ENCODE data around the gene HNF1A. TPM values are rescaled to one million over a fixed set of nuclear protein-coding genes. Genes with fewer than 3 reads are reported as not detected.
A peak's percentile ranks its signal among the peaks of the same experiment; 100 is the strongest.

The HNF1A gene
- total RNA-seq, 1 donor from 2014 or later: not detected

DNA sequence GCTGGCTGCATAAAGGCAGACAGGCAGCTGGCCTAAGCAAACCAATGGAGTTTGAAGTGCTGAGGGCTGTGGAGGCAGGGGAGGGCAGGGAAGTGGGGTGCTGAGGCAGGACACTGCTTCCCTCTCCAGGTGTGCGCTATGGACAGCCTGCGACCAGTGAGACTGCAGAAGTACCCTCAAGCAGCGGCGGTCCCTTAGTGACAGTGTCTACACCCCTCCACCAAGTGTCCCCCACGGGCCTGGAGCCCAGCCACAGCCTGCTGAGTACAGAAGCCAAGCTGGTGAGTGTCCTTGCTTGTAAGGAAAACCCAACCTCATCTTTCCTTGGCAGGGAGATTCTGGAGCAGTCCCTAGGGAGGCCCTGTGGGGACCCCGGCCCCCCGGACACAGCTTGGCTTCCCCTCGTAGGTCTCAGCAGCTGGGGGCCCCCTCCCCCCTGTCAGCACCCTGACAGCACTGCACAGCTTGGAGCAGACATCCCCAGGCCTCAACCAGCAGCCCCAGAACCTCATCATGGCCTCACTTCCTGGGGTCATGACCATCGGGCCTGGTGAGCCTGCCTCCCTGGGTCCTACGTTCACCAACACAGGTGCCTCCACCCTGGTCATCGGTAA, 17.9 kb downstream of the HNF1A start:
- H3K27me3 Mint-ChIP-seq (ENCODE audit: unreplicated experiment): peaks cover 14% of the 10 kb centered on the region
- TF ChIP-seq, protein P1, sequence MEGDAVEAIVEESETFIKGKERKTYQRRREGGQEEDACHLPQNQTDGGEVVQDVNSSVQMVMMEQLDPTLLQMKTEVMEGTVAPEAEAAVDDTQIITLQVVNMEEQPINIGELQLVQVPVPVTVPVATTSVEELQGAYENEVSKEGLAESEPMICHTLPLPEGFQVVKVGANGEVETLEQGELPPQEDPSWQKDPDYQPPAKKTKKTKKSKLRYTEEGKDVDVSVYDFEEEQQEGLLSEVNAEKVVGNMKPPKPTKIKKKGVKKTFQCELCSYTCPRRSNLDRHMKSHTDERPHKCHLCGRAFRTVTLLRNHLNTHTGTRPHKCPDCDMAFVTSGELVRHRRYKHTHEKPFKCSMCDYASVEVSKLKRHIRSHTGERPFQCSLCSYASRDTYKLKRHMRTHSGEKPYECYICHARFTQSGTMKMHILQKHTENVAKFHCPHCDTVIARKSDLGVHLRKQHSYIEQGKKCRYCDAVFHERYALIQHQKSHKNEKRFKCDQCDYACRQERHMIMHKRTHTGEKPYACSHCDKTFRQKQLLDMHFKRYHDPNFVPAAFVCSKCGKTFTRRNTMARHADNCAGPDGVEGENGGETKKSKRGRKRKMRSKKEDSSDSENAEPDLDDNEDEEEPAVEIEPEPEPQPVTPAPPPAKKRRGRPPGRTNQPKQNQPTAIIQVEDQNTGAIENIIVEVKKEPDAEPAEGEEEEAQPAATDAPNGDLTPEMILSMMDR (IDR thresholded peaks at IDR 0.05; ENCODE audit: unreplicated experiment): no peak

DNA sequence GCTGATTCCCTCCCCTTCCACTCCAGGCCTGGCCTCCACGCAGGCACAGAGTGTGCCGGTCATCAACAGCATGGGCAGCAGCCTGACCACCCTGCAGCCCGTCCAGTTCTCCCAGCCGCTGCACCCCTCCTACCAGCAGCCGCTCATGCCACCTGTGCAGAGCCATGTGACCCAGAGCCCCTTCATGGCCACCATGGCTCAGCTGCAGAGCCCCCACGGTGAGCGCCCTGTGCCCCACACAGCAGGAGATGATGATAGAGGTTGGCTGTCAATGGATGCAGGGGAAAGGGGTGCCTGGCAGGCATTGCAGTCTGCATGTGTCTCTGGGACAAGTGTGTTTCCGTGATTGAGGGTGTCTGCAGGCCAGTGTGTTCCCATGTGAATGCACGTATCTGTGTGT, 19.1 kb downstream of the HNF1A start:
- TF ChIP-seq, protein P1 (IDR thresholded peaks at IDR 0.05; ENCODE audit: unreplicated experiment): no peak
- DNase-seq (ENCODE audit: low spot score): no peak
- no peak overlapping the region for H3K27ac Mint-ChIP-seq (ENCODE audit: unreplicated experiment)
- peaks cover 14% of the 10 kb centered on the region for H3K27me3 Mint-ChIP-seq (ENCODE audit: unreplicated experiment)
- no peaks in the 10 kb centered on the region for H3K9me3 Mint-ChIP-seq (ENCODE audit: unreplicated experiment)
- no peak overlapping the region for H3K4me3 Mint-ChIP-seq (ENCODE audit: unreplicated experiment)
- H3K4me1 Mint-ChIP-seq (ENCODE audit: unreplicated experiment): no peaks in the 10 kb centered on the region
- no peaks in the 10 kb centered on the region for H3K36me3 Mint-ChIP-seq (ENCODE audit: low read depth, unreplicated experiment)

More for the DNA sequence above, 17.9 kb downstream of the HNF1A start:
- Mint-ChIP-seq H3K27ac (ENCODE audit: unreplicated experiment) (no peak overlapping the region), H3K4me1 (ENCODE audit: unreplicated experiment) (no peaks in the 10 kb centered on the region), H3K36me3 (ENCODE audit: low read depth, unreplicated experiment) (no peaks in the 10 kb centered on the region), H3K9me3 (ENCODE audit: unreplicated experiment) (no peaks in the 10 kb centered on the region), H3K4me3 (ENCODE audit: unreplicated experiment) (no peak overlapping the region)
- DNase-seq (ENCODE audit: low spot score): no peak

DNA sequence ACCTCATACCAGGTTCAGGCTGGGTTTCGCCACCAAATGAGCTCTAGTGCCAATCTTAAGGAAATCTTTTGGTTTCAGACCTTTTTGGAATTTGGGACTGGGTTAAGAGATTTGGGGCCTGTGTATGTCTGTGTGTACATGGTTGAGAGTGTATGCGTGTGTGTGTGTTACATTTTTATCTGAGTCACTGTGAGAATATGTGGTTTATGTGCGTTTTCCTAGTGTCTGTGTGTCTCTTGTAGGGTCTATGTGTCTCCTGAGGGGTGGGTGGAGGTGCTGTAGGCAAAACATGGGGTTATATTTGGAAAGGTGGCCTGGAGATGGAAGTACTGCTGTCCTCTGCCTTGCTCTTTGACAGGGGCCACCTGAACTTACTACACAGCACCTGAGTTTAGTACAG, 20.1 kb downstream of the HNF1A start:
- Mint-ChIP-seq H3K4me1 (ENCODE audit: unreplicated experiment) (no peaks in the 10 kb centered on the region), H3K27me3 (ENCODE audit: unreplicated experiment) (peaks cover 11% of the 10 kb centered on the region), H3K9me3 (ENCODE audit: unreplicated experiment) (no peaks in the 10 kb centered on the region), H3K36me3 (ENCODE audit: low read depth, unreplicated experiment) (peaks cover 4% of the 10 kb centered on the region), H3K27ac (ENCODE audit: unreplicated experiment) (peak overlapping the region; percentile 67), H3K4me3 (ENCODE audit: unreplicated experiment) (no peak overlapping the region)
- TF ChIP-seq, protein P1 (IDR thresholded peaks at IDR 0.05; ENCODE audit: unreplicated experiment): no peak
- DNase-seq (ENCODE audit: low spot score): no peak

GRCh38 chr12:120999191-121000120, 21.1 kb downstream of the HNF1A start:
- no peaks in the 10 kb centered on the region for H3K4me1 Mint-ChIP-seq (ENCODE audit: unreplicated experiment)
- no peak for DNase-seq (ENCODE audit: low spot score)
- H3K9me3 Mint-ChIP-seq (ENCODE audit: unreplicated experiment): no peaks in the 10 kb centered on the region
- no peak overlapping the region for H3K27ac Mint-ChIP-seq (ENCODE audit: unreplicated experiment)
- peaks cover 11% of the 10 kb centered on the region for H3K27me3 Mint-ChIP-seq (ENCODE audit: unreplicated experiment)
- H3K4me3 Mint-ChIP-seq (ENCODE audit: unreplicated experiment): no peak overlapping the region
- TF ChIP-seq, protein P1 (IDR thresholded peaks at IDR 0.05; ENCODE audit: unreplicated experiment): no peak
- H3K36me3 Mint-ChIP-seq (ENCODE audit: low read depth, unreplicated experiment): peaks cover 5% of the 10 kb centered on the region

DNA sequence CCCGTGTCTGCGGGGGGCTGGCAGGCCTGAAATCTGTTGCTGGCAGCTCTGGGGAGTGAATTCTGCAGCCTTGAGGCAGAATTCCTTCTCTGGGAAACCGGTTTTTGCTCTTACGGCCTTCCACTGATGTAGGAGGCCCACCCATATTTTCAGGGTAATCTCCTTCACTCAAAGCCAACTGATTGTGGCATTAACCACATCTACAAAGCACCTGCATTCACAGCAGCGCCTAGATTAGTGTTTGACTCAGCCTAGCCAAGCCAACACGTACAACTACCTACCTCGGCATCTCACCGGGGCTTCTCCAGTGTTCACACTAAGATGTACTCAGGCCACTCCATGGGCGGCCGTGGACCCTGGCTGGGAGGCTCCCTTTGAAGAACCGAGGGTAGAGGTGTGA, 22.2 kb downstream of the HNF1A start:
- Mint-ChIP-seq H3K4me1 (ENCODE audit: unreplicated experiment) (no peaks in the 10 kb centered on the region), H3K27me3 (ENCODE audit: unreplicated experiment) (peaks cover 11% of the 10 kb centered on the region)

More for the DNA sequence above, 22.2 kb downstream of the HNF1A start:
- H3K27ac Mint-ChIP-seq (ENCODE audit: unreplicated experiment): no peak overlapping the region
- DNase-seq (ENCODE audit: low spot score): no peak
- H3K9me3 Mint-ChIP-seq (ENCODE audit: unreplicated experiment): no peaks in the 10 kb centered on the region
- H3K36me3 Mint-ChIP-seq (ENCODE audit: low read depth, unreplicated experiment): peaks cover 15% of the 10 kb centered on the region
- H3K4me3 Mint-ChIP-seq (ENCODE audit: unreplicated experiment): no peak overlapping the region
- TF ChIP-seq, protein P1 (IDR thresholded peaks at IDR 0.05; ENCODE audit: unreplicated experiment): no peak
